Body of pancreas (tissue), 4 donors: Measurements from ENCODE around the gene RAB44.

ENCODE experiments used
- CTCF ChIP-seq, 7 experiments: fragments of 450-650 bp in 4 of 7; fragments of 200-600 bp in 3 of 7; sonication (generic) in 3 of 7; IDR thresholded peaks; one replicate each; pipeline ENCODE4 v1.5.1; 2016 to 2019; ENCODE audit warnings: antibody characterized with exemption in 7 of 7
- POLR2A ChIP-seq, 3 donors: fragments of 450-650 bp; IDR thresholded peaks; one replicate each; pipeline ENCODE4 v1.6.1; 2016; ENCODE audit warnings: antibody characterized with exemption in 3 of 3, mild to moderate bottlenecking in 2 of 3

- TF ChIP-seq CTCF (IDR thresholded peaks at IDR 0.05) (no peak), POLR2A (IDR thresholded peaks at IDR 0.05) (no peak)
Measured at GRCh38 chr6:36730424-36731380, 33.1 kb downstream of the RAB44 start.
